Muscle layer of duodenum (tissue), 2 donors: ENCODE results near the gene ZFR2.

Experiments used
- H3K27ac ChIP-seq: one replicate; pipeline ENCODE4 v1.7.0; 2013; ENCODE audit warnings: mild to moderate bottlenecking, low read length
- H3K27me3 ChIP-seq: one replicate; pipeline ENCODE4 v1.7.0; 2013; ENCODE audit warnings: low read depth, mild to moderate bottlenecking, control low read depth, low read length
- H3K36me3 ChIP-seq, 2 donors: one replicate each; pipeline ENCODE4 v1.7.0; 2013; ENCODE audit warnings: low read length in 2 of 2, control low read depth in 1 of 2, mild to moderate bottlenecking in 1 of 2; ENCODE audit not compliant: insufficient read depth in 2 of 2, control insufficient read depth in 1 of 2
- H3K4me1 ChIP-seq, 2 donors: one replicate each; pipeline ENCODE4 v1.7.0; 2013; ENCODE audit warnings: low read length in 2 of 2, mild to moderate bottlenecking in 2 of 2, control low read depth in 1 of 2, moderate library complexity in 1 of 2; ENCODE audit not compliant: insufficient read depth in 2 of 2, control insufficient read depth in 1 of 2
- H3K4me3 ChIP-seq, 2 donors: one replicate each; pipeline ENCODE4 v1.7.0; 2013; ENCODE audit warnings: low read length in 2 of 2, low read depth in 1 of 2, mild to moderate bottlenecking in 1 of 2
- H3K9me3 ChIP-seq, 2 donors: one replicate each; pipeline ENCODE4 v1.7.0; 2013; ENCODE audit warnings: low read length in 2 of 2, control low read depth in 1 of 2, mild to moderate bottlenecking in 1 of 2; ENCODE audit not compliant: control insufficient read depth in 1 of 2
- donor health status: healthy.

The ZFR2 gene

DNA sequence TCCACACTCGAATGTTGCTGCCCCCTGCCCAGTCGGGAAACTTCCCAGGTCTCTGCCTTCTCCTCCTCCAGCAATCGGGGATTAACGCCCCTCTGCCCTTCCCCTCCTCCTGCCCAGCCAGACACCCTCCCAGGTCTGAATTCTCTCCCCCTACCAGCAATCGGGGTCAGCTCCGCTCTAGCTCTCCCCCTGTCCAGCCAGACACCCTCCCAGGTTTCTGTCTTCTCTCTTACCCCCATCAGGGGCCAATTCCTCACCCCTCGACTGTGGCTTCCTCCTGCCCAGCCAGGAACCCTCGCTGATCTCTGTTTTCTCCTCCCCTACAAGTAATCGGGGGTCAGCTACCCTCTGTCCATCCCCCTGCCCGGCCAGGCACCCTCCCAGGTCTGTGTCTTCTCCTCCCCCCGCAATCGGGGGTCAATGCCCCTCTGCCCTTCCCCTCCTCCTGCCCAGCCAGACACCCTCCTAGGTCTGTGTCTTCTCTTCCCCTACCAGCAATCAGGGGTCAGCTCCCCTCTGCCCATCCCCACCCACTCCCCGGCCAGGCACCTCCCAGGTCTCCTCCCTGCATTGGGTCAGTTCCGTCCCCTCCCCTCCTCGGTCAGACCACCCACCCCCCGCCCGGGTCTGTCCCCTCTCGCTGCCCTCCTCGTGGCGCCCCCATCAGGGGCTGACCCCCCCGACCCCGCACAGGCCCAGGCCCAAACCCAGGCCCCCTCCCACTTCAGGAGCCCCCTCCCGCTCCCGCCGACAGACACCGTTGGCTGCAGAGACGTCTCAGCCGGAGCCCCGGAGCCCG, 668 bp downstream of the ZFR2 start:
- Histone ChIP-seq H3K27ac (no peak overlapping the region), H3K36me3 (no peaks in the 10 kb centered on the region), H3K9me3 (no peaks in the 10 kb centered on the region), H3K4me3 (peak overlapping the region in 1 of 2 donors; percentile 19), H3K4me1 (peaks cover 0 to 6% of the 10 kb centered on the region in 2 donors), H3K27me3 (peaks cover 26% of the 10 kb centered on the region)

DNA sequence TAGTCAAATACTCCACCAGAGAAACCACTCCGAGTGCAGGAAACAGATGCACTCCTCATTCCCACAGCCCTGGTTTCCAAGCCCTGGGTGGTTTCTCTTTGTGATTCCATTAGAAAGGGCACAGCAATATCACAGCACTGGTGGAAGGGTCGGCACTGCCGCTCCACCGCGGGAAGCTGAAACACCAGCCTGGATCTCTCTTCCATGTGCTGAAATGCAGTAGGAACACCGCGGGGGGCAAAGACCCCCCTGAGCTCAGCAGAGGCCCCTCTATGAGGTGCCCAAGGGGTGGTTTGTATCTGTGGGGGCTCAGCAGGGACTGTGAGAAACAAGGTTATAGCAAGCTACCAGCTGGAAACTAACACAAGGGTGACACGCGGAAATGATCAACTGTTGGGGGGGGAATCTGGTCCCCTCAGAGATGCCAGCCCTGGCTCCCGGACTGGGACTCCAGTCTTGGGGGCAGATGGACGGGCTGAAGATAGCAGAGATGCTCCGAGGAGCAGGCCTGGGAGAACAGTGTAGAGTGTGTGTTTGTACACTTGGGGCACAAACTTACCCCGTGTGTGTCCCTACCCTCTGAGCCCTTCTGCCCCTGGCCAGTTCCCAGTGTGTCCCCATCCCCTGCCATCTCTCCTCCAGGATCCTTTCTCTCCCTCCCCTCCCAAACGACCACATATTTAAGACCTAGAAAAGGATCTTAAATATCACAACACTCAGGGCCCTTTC, 1.8 kb downstream of the ZFR2 start:
- Histone ChIP-seq H3K9me3 (no peaks in the 10 kb centered on the region), H3K27me3 (peaks cover 26% of the 10 kb centered on the region), H3K4me3 (no peak overlapping the region), H3K4me1 (peaks cover 0 to 6% of the 10 kb centered on the region in 2 donors), H3K36me3 (no peaks in the 10 kb centered on the region), H3K27ac (no peak overlapping the region)

DNA sequence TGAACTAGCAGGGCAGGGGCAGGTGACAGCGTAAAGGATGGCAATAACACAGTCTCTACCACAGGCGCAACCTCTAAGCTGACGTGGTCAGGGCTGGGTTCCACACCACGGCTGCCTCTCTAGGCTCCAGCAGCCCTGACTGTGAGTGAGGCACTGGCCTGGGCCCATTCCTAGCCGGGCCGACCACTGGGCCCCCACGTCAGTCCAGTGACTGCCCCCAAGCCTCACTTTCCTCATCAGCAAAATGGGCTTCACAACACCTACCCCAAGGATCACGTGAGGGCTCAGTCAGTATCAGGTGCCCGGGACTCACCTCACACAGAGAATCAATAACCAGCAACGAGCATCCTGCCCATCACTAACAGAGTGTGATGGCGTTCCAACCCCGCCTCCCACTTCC, 5.2 kb downstream of the ZFR2 start:
- Histone ChIP-seq H3K9me3 (no peaks in the 10 kb centered on the region), H3K27me3 (peaks cover 16% of the 10 kb centered on the region), H3K36me3 (no peaks in the 10 kb centered on the region), H3K27ac (no peak overlapping the region), H3K4me3 (no peak overlapping the region), H3K4me1 (peaks cover 0 to 2% of the 10 kb centered on the region in 2 donors)

DNA sequence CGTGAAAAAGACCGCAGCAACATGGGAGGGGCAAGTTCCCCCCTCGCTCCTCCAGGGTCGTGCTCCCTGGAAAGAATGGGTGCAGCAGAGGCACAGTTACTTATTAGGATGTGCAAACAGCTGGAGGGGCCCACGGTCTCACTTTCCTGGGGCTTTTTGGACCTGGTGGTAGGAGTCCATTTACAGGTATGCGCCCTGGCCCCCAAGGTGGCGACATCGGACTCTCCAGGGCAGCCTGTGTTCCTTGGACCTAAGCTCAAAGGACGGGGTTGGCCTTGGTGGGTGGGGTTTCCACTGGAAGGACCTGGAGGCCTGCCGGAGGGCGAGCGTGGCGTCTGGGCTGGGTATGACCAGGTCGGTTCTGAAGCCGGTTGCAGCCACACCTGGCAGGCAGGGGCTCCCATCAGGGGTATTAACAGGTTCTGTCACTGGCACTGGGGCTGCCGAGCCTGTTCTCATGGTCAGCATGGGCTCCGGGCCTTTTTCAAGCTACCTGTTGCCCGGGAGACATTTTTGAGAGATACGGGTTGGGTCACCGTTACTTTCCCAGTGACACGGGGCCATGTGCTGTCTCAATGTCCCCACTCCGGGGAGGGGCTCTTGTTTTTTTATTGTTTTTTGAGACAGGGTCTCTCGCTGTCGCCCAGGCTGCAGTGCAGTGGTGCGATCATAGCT, 5.9 kb downstream of the ZFR2 start:
- Histone ChIP-seq H3K9me3 (no peaks in the 10 kb centered on the region), H3K4me3 (no peak overlapping the region), H3K36me3 (no peaks in the 10 kb centered on the region)

DNA sequence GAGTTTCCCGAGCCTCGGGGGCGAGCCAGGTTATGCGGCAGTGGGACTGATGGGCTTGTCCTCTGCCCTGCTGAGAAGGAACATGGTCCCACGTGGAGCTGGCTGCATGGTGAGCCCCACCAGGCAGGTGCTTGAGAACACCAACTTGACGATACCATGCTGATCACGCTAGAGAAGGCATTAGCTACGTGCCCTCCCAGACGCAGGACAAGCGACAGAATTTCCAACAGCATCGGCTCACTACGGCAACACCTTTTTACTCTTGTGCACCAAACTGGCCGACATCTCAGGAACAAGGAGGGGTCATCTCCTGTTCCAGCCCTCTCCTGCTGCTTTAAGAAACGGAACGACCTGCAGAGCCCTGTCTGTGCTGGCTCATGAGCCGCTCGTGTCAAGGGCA, 8.3 kb downstream of the ZFR2 start:
- Histone ChIP-seq H3K4me3 (no peak overlapping the region), H3K9me3 (no peaks in the 10 kb centered on the region), H3K27ac (no peak overlapping the region), H3K4me1 (no peaks in the 10 kb centered on the region), H3K27me3 (no peaks in the 10 kb centered on the region), H3K36me3 (no peaks in the 10 kb centered on the region)

More for the DNA sequence above, 5.9 kb downstream of the ZFR2 start:
- H3K27me3 ChIP-seq: peaks cover 12% of the 10 kb centered on the region
- H3K27ac ChIP-seq: no peak overlapping the region
- H3K4me1 ChIP-seq: no peaks in the 10 kb centered on the region

DNA sequence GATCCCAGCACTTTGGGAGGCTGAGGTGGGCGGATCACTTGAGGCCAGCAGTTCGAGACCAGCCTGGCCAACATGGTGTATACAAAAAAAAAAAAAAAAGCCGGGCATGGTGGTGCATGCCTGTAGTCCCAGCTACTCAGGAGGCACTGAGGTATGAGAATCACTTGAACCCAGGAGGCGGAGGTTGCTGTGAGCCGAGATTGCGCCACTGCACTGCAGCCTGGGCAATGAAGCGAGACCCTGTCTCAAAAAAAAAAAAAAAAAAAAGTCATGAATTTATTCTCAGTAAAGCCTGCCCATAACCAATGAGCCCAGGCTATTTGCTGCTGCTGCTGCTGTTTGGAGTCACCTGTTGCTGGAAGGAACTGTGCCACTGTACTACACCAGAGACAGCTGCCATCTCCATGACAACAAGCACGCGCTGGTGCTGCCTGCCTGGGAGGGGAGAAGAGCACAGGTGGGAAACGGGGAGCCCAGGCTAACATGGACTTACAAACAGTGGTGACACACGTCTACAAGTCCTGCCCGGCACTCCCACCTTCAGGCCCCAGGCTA, 11.3 kb downstream of the ZFR2 start:
- peaks cover 2% of the 10 kb centered on the region in 2 donors for H3K9me3 ChIP-seq

DNA sequence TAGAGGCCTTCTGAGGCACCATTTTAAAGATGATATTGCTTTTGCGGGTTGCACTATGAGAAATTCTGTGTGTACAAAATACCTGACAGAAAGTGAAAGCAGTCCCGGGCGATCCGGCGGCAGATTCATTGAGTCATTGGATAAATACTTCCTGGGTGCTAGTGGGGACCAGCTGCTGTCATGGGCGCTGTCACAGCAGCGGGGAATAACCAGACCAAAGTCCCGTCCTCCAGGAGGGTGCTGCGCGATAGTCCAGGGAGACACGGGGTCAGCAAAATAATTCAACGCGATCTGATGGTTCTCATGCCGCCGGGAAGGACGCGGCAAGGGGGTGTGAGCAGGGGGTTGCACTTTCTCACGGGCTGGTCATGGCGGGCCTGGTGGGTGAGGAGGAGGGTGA, 13.5 kb downstream of the ZFR2 start:
- Histone ChIP-seq H3K27me3 (no peaks in the 10 kb centered on the region), H3K4me1 (no peaks in the 10 kb centered on the region), H3K4me3 (no peak overlapping the region), H3K27ac (no peak overlapping the region), H3K9me3 (peaks cover 4 to 16% of the 10 kb centered on the region in 2 donors), H3K36me3 (no peaks in the 10 kb centered on the region)

More for the DNA sequence above, 11.3 kb downstream of the ZFR2 start:
- Histone ChIP-seq H3K36me3 (no peaks in the 10 kb centered on the region), H3K27me3 (no peaks in the 10 kb centered on the region), H3K27ac (no peak overlapping the region), H3K4me1 (no peaks in the 10 kb centered on the region), H3K4me3 (no peak overlapping the region)

DNA sequence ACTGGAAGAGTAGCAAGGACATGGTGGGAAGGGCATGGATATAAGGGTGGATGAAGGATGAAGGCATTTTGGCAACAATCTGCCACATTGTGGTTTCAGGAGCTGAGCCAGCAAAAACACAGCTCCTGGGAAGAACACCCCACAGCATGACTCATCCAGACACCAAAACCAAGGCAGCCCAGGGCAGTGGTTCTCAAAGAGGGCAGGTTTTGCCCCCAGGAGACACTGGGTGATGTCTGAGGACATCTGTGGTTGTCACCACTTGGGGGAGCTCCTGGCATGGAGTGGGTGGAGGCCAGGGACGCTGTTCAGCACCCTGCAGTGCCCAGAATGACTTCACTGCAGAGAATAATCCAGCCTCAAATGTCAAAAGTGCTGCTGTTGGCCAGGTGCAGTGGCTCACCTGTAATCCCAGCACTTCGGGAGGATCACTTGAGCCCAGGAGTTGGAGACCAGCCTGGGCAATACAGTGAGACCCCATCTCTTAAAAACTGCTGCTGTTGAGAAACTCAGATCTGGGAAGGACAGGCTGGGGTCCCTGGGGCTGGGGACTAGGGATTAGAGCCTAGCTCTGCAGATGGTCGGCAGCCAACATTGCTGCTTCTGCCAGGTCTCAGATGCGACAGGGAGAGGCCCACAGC, 16.1 kb downstream of the ZFR2 start:
- peaks cover 4 to 16% of the 10 kb centered on the region in 2 donors for H3K9me3 ChIP-seq

DNA sequence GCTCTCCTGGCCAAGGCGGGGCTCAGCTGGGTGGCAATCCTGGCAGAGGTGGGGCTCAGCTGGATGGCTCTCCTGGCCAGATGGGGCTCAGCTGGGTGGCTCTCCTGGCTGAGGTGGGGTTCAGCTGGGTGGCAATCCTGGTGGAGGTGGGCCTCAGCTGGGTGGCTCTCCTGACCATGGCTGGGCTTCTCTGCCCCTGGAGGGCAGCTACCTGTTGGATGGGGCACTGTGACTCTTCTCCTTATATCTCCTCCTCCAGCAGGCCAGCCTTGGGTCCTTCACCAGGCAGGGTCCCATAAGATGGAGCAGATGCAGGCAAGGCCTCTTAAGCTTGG, 16.7 kb downstream of the ZFR2 start:
- H3K27ac ChIP-seq: no peak overlapping the region

More for the DNA sequence above, 16.1 kb downstream of the ZFR2 start:
- Histone ChIP-seq H3K36me3 (no peaks in the 10 kb centered on the region), H3K4me1 (no peaks in the 10 kb centered on the region), H3K4me3 (no peak overlapping the region), H3K27me3 (no peaks in the 10 kb centered on the region), H3K27ac (no peak overlapping the region)

DNA sequence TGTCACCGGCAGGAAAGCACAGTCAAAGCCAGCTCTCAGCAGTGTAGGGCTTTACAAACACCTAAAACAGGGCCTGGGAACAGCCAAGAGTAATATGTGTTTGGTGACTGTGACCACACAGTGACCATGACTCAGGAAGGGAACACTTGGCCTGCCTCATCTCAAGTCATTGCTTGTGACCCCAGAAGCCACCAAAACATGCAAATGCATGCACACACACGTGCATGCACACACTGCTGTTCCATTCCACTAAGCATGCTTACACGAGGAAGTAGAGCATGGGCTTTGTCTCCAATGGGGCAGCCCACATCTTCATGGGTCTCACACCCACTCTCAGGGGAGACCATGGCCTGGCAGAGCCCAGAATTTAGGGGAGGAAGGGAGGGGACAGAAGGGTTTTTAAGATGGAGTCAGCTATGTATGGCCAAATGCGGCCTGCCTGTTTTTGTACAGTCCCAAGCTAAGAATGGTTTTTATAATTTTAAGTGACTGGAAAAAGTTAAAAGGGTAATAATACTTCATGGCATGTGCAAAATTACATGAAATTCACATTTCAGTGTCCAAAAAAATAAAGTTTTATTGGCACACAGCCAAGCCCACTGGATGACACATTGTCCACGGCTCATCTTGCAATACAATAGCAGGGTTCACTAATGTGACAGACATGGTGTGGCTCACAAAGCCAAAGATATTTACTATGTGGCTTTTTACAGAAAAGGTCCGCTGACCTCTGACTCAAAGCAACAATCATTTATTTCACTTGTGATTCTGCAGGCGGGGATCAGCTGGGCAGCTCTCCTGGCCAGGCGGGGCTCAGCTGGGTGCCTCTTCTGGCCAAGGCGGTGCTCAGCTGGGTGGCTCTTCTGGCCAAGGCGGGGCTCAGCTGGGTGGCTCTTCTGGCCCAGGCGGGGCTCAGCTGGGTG, 17.3 kb downstream of the ZFR2 start:
- no peak overlapping the region for H3K27ac ChIP-seq
- no peak overlapping the region for H3K4me3 ChIP-seq
- H3K9me3 ChIP-seq: peaks cover 4 to 16% of the 10 kb centered on the region in 2 donors
- H3K36me3 ChIP-seq: no peaks in the 10 kb centered on the region
- H3K4me1 ChIP-seq: no peaks in the 10 kb centered on the region
- no peaks in the 10 kb centered on the region for H3K27me3 ChIP-seq

More for the DNA sequence above, 16.7 kb downstream of the ZFR2 start:
- peaks cover 4 to 16% of the 10 kb centered on the region in 2 donors for H3K9me3 ChIP-seq
- H3K36me3 ChIP-seq: no peaks in the 10 kb centered on the region
- no peaks in the 10 kb centered on the region for H3K4me1 ChIP-seq
- no peaks in the 10 kb centered on the region for H3K27me3 ChIP-seq
- H3K4me3 ChIP-seq: no peak overlapping the region
